CD4-positive, alpha-beta T cell treated with Interleukin-1 beta for 1 hour (primary cell): ENCODE measurements around the gene NOL4L.
"Not testable (repeated sequence)": the region's sequence is repeated elsewhere in the genome, so short reads cannot be mapped to it uniquely, and the experiment has no call there.

Source experiments
- DNase-seq, 2 donors: peaks; one replicate each; pipeline ENCODE4 v3.0.0-alpha.2; 2020 to 2022

The NOL4L gene

GRCh38 chr20:32501709-32502108 is 83.4 kb downstream of the NOL4L start:
- DNase-seq: no peak

DNA sequence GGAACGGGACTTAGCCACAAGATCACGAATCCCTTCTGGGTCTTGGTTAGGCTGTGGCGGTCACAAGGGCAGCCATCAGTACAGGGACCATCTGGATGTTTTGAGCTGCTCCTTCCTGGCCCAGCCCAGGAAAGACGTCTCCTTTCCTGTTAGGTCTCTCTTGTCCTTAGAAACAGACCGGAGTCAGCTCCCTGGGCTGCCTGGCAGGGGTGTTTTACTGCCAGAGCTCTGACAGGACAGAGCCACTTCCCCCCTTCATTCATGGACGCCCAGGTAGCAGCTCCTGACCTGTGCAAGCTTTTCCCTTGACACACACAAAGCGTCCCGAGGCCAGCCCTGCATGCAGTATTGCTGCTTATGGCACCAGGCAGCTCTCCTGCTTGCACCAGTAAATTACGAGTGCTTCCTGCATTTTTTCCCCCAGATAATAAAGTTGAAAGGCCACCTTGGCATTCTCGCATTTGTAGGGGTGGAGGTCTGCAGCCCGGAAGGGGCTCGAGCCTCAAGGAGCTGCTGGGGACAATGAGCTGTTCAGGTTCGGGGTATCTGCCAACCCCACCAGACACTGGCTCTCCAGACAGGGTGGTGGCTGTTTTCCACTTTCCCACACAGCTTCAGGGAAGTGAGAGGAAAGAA is 87.4 kb downstream of the NOL4L start:
- DNase-seq: no peak

GRCh38 chr20:32496811-32497533 is 88.2 kb downstream of the NOL4L start:
- no peak for DNase-seq

DNA sequence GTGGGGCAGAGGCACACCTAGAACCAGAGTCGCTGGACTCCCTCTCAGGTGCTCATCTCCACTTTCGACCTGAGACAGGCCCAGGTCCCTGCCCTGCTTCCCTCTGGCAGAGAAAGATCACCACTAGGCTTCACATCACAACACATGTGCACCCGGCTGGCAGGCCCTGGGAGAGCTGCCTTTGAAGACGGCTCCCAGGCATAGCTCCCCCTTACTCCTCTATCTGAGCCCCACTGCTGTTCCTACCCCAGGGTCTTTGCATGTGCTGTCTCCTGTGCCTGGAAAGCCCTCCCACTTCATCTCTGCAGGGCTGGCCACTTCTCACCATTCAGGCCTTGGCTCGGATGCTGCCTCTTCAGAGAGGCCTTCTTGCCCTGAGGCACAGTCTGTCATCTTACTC is 89.2 kb downstream of the NOL4L start:
- no peak for DNase-seq

GRCh38 chr20:32495217-32495565 is 89.9 kb downstream of the NOL4L start:
- no peak for DNase-seq

- DNase-seq: no peak
Measured at GRCh38 chr20:32494483-32495216, 90.5 kb downstream of the NOL4L start.

- no peak for DNase-seq
Measured at GRCh38 chr20:32493356-32493755, 91.8 kb downstream of the NOL4L start.

- not testable (repeated sequence) for DNase-seq
Measured at GRCh38 chr20:32491764-32492151, 93.4 kb downstream of the NOL4L start.

- no peak for DNase-seq
Measured at GRCh38 chr20:32490942-32491763, 94.0 kb downstream of the NOL4L start.

DNA sequence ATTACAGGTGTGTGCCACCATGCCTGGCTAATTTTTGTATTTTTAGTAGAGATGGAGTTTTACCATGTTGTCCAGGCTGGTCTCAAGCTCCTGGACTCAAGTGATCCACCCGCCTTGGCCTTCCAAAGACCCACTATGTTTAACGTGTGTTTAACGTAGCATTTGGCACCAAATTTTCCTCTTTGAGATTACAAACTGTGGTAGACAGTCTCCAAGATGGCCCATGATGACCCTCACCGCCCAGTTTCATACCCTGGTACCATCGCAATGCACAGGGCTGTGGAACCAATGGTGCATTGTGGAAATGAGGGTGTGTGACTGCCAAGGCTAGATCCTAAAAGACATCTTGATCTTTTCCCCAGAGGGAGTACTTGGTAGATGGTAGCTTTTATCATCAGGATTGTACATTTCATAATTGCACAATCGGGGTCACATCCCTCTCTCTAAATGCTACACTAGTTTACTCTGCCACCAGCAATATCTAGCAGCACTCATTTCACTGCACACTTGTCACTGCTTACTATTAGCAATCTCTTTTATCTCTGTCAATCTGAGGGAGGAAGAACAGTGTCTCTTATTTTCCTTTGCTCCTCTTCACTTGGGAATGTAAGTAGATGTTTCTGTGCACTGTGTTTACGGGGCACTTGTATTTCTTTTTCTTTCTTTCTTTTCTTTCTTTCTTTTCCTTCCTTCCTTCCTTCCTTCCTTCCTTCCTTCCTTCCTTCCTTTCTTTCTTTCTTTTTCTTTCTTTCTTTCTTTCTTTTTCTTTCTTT is 96.9 kb downstream of the NOL4L start:
- DNase-seq: no peak

DNA sequence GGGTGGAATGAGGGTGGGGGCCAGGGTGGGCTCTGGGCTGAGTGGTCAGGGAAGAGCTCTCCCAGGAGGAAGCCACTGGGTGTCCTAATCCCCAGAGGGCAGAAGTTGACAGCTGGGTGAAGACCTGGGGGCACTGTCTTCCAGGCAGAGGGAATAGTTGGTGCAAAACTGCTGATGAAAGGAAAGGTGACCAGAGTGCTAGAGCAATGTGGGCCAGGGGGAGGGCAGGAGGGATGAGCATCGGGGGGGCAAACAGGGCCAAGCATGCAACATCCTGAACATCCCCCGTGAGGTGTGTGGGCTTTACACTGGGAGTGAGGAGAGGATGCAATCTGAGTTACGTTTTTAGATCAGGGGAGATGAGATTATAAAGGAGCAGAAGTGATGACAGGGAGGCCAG is 97.8 kb downstream of the NOL4L start:
- DNase-seq: no peak

- no peak for DNase-seq
Measured at GRCh38 chr20:32485770-32486478, 99.2 kb downstream of the NOL4L start.

- DNase-seq: peak; percentile 83 to 87
Measured at GRCh38 chr20:32484958-32485769, 100.0 kb downstream of the NOL4L start.

DNA sequence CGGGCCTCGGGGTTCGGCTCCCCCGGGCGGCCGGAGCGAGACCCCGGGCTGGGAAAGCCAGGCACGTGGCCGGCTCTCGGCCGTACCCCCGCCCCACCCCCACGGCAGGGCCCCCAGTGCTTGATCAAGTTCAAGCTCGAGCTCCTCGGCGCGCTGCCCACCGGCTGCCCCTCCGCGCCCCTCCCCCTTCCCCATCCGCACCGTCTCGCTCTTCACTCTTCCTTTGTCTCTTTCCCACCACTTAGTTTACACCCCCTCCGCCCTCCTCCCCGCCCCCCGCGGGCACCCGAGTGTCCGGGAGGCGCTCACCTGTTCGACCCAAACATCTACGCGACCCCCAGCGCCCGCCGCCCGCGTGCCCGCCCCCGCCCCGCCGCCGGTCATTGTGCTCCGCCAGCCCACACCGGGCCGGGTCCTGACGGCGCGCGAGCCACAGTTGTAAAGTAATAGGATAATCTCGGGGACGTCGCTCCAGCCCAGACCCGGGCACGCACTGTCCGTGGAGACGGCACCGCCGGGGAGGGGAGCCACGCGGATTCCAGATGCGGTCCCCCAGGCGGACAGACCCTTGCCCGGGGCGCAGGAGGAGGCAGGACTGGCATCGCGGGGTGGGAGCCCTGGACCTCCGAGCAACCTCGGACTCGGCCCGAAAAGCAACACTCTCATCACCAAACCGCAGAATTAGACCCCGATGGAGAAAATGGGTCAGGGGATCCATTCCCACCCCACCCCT is 100.7 kb downstream of the NOL4L start:
- DNase-seq: no peak

- DNase-seq: peak; percentile 73 to 78
Measured at GRCh38 chr20:32483351-32484224, 101.5 kb downstream of the NOL4L start.

GRCh38 chr20:32482442-32483261 is 102.5 kb downstream of the NOL4L start:
- peak; percentile 35 to 38 for DNase-seq

DNA sequence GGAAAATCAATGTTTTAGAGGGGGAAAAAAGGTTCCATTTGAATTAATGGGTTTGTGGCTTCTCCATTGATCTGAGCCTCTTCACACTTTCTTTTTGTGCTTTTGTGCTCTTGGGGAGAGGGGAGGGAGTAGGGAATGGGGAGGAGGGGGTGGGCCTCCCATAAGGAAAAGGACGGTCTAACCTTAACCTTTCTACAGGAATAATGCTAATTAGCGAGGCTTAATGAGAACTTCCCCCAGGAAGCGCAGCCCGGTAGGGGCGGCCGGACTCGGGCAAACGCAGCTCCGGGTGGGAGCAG is 103.0 kb downstream of the NOL4L start:
- no peak for DNase-seq
